Lower leg skin (tissue), 4 donors: Measurements from ENCODE around the gene OR6K6. TPM values are rescaled to one million over a fixed set of nuclear protein-coding genes. Genes with fewer than 3 reads are reported as not detected.

Experiments used
- total RNA-seq, 4 donors: library from RNA; depleted of rRNA; stranded (reverse); fragments of >200 nt; gene quantifications; one replicate each; pipeline ENCODE4 v1.1.0, GENCODE V29; 2016

OR6K6 gene
- total RNA-seq, 4 donors from 2014 or later, result not detected

Other genes with a start within 250 kb of the OR6K6 start
- not detected for gene OR6Y1, start 200.3 kb upstream of the OR6K6 start, total RNA-seq
- gene OR6P1, start 184.1 kb upstream of the OR6K6 start, total RNA-seq, result not detected
- not detected for gene OR10X1, start 174.8 kb upstream of the OR6K6 start, total RNA-seq
- gene OR10Z1, start 149.5 kb upstream of the OR6K6 start, total RNA-seq, result not detected
- gene SPTA1, start 68.0 kb upstream of the OR6K6 start, total RNA-seq, result under 1 TPM in 1 of 4 donors, not detected in 3; 0.02 TPM
- gene OR6K2, start 54.1 kb upstream of the OR6K6 start, total RNA-seq, result not detected
- not detected for gene OR6K3, start 34.0 kb upstream of the OR6K6 start, total RNA-seq
- not detected for gene OR6N1, start 17.5 kb downstream of the OR6K6 start, total RNA-seq
- not detected for gene OR6N2, start 26.5 kb downstream of the OR6K6 start, total RNA-seq
- gene MNDA, start 76.6 kb downstream of the OR6K6 start, total RNA-seq, result 1 to 10 TPM; 1.1 to 3.7 (median 3.2) TPM
- gene PYHIN1, start 176.8 kb downstream of the OR6K6 start, total RNA-seq, result under 1 TPM in 1 of 4 donors, not detected in 3; 0.39 TPM